Amniotic stem cell (primary cell): ENCODE data around the gene PDE4D.

Experiments
- DNase-seq: peaks from one replicate; lab custom pipeline; 2025; lab: John Stamatoyannopoulos, UW

The PDE4D gene

DNA sequence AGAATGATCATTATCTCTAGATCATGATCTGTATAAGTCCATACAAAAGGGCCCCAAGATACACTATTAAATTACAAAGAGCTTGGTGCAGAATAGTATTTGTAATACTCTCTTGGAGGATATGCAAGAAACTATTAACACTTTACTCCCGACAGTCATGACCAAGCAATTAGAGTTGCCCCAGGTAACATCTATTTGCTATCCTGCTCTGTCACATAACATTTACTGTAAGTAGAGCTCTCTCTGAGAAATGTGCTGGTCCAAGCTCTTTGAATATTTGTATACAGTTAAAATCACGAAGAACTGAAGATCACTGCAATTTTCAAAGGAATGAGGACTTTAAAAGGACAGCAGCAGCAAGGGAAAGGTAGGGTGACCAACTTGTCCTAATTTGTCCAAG, 757.0 kb downstream of the PDE4D start:
- no peak for DNase-seq

DNA sequence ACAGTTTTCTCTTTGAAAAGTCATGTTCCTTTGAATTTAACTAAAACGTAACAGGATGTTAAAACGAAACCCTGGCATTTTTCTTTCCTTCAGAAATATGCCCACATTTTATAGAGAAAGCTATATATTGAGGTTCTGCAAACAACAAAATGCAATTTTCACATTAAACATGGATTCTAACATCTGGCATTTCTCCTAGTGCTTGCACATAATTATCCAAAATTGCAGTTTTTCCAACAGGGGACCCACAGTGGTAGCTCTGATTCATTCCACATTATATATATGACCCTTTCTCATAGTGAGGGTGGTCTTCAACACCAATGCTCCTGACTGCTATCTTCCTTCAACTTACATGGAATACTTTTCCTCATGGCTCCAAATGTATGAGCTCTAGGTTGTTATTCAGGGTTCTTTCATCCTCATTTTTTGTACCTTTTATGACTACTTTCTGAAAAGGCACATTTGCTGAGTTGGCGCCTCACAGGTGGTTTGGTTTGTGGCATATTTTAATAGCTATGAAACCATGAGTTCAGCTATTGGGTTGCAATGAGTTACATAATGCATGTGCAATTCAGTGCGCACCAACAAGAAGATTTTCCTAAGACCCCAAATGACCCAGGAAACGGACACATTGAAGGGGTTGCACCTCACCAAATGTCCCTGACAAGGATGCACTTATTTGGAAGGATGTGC, 758.9 kb downstream of the PDE4D start:
- no peak for DNase-seq

DNA sequence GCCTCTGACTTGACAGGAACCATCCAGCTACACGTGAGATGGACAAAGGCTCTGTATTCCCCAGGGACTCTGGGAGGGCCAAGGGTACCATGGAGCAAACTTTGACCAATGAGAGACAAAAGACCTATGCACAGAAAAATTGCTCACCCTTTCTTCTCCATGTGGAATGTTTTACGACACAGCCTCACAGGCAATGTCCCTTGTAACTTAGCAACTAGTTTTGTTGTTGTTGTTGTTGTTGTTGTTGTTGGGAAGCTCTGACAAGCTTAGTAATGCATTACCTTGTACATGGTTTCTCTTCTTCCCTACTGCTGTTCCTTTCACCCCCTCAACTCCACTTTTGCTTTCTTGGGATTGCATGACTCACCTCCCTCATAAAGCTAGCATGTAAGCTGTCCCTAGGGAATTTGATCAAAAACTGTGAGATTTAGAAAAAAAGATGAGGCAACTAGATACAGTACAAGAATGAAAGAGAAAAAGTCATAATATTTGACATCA, 759.7 kb downstream of the PDE4D start:
- DNase-seq = no peak

DNA sequence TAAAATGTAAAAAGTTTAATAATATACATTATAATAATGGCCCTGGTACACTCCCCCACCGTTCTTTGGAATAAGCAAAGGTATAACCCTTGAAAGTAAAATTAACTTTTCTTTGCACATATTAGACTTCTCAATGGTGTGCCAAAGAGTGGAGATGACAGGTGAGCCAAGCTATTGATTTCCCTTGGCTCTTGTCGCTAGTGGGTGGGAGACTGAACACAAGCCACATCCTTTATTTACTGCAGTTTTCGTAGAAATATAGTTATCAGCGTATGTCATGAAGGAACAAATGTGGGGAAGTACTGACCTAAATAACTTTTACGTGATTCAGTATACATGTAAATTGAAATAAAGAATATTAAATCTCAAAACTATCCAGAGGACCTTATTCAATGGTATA, 761.4 kb downstream of the PDE4D start:
- no peak for DNase-seq

DNA sequence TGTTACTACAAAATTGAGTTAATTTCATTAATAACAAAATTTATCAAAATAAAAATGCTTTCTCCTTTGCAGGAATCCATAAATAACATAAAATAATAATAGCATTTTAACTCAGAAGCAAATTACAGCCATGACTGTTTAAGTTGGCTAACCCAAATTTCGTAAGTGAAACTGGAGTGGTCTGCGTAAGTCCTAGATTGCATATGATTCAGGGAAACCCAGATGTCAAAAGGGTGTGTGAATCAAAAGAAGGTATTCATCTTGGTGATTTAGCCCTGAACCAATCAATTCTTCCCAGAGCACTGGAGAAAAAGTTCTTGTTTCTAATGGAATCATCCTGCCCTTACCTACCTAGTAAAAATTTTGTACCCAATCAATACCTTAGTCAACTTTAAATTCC, 763.1 kb downstream of the PDE4D start:
- DNase-seq = no peak

DNA sequence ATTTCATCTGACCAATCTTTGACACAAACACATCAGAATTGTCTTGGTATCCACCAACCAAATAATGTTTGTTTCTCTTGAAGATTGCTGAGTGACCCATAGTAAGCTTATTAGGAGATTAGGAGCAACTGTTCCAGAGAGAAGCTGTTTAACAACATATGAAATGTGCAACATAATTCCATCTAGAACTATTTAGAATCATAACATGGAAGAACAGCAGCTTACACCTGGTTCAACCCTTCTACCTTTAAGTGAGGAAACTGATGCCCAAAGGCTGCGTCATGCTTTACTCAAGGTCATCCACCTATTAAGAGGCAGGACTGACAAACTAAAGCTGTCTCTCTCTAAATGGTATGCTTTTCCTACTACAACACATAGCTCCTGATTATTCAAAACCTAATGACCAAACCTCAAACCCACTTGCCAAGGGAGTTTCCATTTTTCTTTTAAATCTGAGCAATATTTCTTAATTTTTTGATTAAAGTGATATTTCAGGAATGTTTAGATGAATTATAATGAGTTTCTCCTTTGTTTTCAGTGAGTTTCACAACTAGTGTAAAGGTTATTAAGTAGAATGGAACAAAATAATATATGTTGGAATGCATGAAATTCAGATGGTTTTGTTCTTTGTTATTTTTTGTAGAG, 764.8 kb downstream of the PDE4D start:
- no peak for DNase-seq

DNA sequence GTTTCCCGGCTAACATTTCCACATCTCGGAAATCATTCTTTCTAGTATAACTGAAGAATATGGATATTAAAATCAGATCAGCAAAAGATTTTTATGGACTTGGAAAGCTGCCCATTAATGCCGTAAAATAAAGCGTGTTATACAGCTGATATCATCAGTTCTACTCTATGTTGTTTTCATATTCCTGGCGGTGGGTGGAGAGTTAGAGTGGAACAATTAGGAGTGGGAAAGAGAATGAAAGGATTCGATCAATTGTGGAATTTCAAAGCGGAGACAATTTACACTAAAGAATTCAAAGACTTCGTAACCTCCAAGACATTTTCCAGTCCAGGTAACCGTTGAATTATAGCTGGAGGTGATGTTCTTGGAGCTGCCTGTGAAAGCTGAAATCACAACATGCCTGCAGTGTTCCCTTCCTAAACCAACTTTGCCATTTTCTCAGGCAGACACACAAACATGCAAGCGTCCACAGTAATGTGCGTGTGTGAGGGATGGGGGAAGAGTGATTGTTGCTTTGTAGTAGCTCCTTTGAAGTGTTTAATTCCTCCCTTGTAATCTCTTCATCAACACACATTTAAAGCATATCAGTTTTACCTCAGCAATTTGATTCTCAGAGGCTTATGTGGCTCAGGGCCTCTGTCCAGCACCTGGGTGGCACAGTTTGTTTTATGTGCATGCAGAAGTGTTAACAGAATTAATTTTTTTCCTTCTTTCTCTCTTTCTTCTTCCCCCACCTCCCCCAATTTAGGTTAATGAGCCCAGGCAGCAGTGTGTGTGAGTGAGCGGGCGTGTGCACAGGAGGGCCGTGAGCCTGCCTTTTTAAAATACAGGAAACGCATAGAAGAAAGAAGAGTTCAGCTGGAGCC, 766.6 kb downstream of the PDE4D start:
- no peak for DNase-seq

DNA sequence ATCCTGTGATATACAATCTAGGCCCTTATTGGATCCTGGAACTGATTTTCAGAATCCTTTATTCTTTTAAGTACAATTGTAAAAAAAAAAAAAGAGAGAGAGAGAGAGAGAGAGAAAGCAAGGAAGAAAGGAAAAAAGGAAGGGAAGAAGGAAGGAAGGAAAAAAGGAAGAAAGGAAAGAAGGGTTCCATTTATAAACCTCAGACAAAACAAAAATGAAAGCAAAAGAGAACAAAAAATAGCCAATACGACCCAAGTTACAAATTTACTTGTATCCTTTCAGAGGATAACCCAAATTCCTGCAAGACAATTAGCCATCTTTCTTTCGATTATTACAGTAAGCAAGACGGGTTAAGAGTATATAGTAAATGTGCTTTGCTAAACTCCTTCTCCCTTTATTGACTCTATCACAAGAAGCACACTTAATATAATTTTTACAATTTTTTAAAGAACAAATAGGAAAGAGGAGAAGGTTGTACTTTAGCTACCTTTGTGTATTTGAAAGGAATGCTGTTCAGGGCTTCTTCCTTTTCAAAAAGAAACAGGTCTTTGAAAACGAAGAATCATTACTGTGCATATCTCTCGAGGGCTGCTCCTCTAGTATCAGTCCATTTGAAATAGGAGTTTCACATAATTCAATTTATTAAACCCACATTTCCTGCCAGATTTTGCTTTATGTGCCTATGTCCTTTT, 767.4 kb downstream of the PDE4D start:
- DNase-seq = no peak

DNA sequence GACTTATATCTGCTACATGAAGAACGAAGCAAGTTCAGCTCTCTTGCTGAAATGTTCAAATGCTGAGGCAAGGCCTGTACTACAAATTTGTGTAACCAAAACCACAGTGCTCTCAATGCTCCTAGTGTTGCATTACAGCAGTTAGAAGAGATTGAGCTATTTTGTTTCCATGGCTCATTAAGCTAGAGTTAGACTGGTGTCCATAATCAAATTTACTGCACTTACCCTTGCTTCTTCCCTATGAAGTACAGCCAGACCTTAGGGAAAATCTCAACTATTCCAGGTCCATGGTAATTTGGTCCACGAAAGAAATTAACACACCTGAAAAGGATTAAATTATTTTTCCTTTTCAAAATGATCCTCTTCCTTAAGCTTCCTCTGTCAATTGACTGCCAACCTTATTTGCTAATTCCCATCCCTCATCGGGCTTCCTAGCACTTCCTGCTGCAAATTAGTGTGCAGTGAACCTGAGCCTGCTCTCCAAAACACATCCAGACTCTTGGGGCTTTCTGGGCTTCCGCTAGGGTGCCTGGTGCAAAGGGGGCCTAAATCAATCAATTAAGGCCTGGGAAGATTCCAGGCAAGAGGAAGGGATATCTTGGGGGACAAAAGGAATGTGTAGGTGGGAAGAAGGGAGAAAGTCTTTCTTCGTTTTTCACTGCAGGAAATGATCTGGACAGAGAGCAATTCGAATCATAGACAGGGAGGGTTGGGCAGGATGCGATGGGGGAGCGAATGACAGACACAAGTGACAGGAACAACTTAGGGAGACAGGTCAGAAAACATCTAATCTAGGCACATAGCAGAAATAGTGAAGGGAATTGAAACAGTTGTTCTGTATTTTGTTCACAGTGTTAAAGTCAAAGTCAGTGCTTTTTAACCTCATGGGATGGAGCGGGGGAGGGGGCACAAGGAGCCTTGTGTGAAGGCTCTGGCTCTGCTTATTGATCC, 768.2 kb downstream of the PDE4D start:
- DNase-seq = no peak

DNA sequence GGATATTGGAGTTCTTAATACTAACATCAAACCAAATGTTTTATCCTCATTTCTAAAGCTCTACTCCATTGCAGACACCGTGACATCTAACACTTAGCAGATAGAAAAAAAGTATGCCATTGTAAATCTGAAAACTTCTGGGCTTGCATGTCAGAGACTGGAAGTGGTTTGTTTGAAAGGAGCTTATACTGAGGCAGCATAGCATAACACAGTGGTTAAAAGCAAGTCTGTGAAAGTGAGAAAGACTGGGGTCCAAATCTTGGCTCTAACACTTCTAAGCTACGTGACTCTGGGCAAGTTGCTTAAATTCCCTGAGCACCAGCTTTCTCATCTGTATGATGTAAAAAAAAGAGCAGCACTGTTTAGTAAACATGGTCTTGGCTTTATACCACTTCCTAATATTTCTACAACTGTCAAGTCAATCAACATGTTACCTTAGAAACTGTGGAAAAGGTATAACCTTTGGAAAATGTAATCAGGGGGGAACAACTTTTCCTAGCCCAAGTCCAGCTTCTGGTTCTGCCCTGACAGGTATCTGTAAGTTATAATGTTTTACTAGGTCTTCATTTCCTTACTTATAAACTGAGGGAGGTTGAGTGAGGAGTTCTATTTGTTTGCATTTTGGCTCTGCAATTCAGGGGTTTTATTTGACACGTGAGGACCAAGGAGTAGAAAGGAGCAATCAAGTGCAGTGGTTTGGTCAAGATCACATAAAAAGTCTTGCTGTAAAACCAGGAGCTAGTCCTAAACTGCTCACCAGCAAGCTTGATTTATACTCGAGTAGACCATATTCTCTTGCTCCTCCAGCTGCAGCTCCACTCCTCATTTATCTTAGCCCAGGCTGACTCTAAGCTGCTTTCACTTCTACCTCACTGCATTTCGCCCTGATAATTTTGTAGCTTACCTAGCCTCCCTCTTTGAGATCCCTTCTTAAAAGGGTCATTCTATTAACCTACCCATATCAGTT, 769.6 kb downstream of the PDE4D start:
- no peak for DNase-seq

DNA sequence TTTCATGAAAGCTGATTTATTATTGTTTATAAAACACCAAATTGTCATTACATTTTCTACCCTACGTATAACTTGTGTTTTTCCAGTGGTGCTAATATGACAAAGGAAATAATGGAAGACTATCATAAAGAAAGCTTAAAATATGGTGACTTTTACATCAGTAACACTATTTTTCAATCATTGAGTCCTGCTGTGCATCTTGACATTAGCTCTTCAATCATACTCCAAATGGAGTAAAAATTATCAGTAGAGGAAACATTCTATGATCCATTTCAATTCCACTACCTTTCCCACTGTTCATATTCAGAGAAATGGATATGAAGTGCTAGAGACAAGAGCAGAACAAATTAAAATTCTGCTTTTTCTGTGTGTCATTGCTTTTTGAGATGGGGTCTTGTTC, 774.0 kb downstream of the PDE4D start:
- DNase-seq = no peak

DNA sequence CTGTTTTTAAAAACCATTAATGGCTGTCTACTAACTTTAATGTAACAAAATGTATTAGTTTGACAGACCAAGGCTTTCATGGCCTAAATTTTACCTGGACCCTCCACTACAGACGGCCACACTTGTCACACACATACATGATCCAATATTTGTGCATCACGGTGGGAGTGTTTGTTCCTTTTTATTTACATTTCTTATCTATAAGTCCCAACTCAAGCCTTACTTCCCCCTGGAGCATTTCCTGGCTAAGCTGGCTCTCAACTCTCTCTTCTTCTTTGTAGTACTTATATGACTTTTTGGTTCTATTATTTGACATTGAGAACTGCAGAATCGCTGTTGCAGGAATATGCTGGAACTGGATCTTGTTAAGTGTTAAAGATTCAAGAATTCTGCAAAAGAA, 776.2 kb downstream of the PDE4D start:
- no peak for DNase-seq

DNA sequence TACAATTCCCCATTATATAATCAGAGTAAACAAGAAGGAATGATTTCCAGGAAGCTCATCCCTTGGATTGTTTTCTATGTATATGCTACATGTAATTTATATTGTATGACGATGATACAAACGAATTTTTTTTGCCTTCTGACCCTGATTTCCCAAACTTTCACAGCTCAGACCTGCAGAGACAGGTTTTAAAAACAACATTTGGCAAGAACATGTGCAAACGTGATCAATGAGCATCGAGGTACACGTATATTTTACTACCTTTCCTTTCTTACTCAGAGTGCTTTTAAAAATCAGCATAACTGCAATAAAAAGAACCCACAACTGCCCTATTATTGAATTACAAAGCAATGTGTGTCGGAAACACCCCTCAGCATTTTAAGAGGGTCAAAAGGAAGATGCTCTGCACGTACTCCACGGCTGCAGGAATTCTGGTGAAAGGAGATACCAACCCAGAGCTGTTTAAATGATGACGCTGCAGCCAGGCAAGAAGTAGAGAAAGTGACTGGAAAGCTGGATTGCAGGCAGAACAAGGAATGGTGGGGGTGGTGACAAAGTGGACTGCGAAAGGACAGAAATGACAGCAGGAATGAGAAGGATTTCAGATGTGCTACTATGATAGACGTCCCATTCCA, 777.2 kb downstream of the PDE4D start:
- no peak for DNase-seq

DNA sequence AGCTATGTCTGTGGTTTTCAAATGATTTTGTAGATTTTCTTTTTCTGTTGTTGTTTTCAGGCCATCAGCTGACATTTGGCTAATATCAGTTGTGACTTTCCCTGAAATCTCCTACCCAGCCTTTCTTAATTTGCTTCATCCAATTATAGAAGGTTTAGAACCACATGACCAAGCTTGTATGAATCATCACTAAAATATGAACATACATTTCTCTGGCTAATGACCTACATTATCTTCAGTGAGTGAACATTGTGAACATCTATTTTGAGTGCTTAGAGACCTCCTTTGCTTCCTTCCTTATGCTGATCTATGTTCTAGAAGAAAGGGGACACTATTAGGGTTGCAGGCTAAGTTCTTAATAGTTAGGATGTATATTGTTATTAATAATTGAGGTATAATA, 778.2 kb downstream of the PDE4D start:
- no peak for DNase-seq

DNA sequence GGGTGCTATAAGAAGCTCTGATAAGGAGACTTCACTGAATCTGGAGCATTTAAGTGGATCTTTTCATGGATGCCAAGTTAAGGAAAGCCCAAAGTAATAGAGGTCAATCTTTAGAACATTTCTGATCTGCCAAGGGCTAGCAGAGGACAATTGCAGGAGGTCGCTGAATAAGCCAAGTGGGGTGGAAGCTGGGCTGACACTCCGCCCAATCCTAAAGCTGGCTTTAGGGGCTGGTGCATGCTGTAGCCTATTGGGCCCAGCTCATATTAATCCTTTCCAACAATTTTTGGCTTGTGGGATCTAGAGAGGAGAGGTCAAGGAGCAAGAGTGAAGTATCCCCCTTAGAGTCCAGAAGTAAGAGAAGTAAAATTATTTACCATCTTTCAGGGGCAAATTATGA, 784.1 kb downstream of the PDE4D start:
- no peak for DNase-seq

DNA sequence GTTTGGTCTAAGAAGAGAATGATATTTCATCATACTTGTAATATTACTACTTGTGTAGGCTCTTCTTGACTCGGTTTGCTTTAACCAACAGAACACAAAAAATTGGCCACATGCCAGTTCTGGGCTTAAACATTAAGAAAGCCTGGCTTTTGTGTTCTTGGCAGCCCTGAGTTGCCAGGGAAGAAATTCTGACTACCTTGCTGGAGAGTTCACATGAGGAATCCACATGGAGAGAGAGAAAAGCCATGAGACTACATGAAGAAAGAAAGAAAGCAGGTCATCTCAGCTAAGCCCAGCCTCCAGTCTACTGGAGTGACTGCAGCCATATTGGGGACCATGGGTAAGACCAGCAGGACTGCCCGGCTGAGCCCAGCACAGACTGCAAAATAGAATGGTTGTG, 785.8 kb downstream of the PDE4D start:
- DNase-seq = no peak

DNA sequence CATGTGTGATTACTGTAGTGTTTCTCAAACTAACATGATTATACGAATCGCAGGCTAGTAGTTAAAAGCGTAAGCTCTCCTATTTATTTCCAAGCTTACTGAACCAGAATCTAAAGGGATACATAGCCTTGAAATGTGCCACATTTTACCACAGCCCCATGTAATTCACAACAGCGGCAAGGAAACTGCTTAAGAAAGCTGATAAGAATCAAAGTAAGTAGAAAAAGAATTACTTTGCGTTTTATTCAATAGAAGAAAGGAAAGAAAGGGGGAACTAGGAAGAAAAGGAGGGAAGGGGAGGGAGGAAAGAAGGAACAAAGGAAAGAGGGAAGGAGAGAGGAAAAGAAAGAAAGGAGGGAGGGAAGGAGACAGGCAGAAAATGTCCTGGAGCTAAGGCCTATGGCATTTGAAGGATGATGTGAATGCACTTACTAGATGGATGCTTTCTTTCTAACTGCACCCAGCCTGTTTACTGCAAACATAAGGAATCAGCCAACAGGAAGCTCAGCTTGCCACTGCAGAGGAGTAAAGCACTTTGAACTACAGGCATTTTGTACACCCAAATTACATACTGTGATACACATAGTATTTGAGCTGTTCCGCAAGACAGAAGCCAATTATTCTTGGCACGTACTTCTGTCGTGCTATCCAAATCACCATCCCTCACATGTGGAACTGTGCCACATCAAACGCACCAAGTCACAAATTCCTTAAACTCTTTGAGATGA, 789.0 kb downstream of the PDE4D start:
- no peak for DNase-seq

DNA sequence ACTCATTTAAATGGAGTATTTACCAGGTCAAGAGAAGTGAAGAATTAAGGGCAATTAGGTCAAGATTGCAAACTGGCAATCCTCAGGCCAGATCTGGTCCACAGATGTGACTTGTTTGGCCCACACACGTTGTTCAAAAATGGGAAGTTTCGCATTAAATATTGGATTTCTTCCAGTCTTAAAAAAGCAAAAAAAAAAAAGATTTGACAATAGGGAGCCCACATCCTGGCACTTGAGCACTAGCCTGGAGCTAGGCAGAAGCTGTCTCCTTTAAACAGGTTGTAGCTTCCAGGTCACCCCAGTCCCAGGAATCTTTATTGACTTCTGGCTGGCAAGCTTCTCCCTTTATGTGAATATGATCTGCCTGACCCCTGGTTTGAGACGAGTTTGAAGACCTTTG, 790.2 kb downstream of the PDE4D start:
- DNase-seq = no peak

DNA sequence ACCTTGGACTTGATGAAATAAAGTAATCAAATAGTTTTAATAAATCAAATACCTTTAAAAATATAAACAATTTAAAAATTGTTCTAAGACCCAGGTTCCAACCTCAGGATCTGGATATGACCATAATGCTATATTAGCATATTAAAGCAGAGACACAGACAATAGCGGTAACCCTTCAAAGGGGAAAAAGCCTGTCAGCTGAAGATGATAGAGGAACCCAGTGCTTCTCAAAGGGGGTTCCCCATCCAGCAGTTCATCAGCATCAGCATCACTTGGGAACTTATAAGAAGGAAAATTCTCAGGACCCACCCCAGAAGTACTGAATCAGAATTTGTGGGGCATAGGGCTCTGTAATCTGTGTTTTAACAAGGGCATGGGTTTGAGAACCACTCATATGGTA, 791.1 kb downstream of the PDE4D start:
- no peak for DNase-seq
